GM12873 (cell line): ENCODE results near the gene SLC25A18.

Experiments used
- CTCF ChIP-seq: IDR thresholded peaks from 2 replicates; pipeline ENCODE4 v1.5.1; 2012; ENCODE audit warnings: low read depth, mild to moderate bottlenecking, moderate library complexity, low read length, control low read depth; ENCODE audit not compliant: insufficient read depth; ENCODE audit errors: missing control alignments

SLC25A18 gene

GRCh38 chr22:17562906-17563870 is at the start of gene SLC25A18:
SLC25A18 (plus strand) TSS chr22:17563498; CDS start chr22:17579945, 16,447 bp downstream.
- no peak for TF ChIP-seq CTCF

GRCh38 chr22:17513612-17514011 is 49.7 kb upstream of the SLC25A18 start:
- TF ChIP-seq CTCF, result no peak

GRCh38 chr22:17514084-17514483 is 49.2 kb upstream of the SLC25A18 start:
- no peak for TF ChIP-seq CTCF

GRCh38 chr22:17518406-17518805 is 44.9 kb upstream of the SLC25A18 start:
- TF ChIP-seq CTCF, result no peak

- no peak for TF ChIP-seq CTCF
Measured at GRCh38 chr22:17523925-17524324, 39.4 kb upstream of the SLC25A18 start.

GRCh38 chr22:17536269-17536668 is 27.0 kb upstream of the SLC25A18 start:
- no peak for TF ChIP-seq CTCF

- no peak for TF ChIP-seq CTCF
Measured at GRCh38 chr22:17537155-17537554, 26.1 kb upstream of the SLC25A18 start.
